22Rv1 (cell line): ENCODE measurements around the gene BTN2A1.

Experiments
- H3K27ac ChIP-seq: fragments of 450-650 bp; 2 replicates; pipeline ENCODE4 v1.5.1; 2017
- ZFX ChIP-seq: fragments of 450-650 bp; IDR thresholded peaks from 2 replicates; pipeline ENCODE4 v1.6.1; 2017; ENCODE audit warnings: antibody characterized with exemption, borderline replicate concordance
- TF ChIP-seq, protein P1 (sequence below): fragments of 450-650 bp; IDR thresholded peaks from 2 replicates; pipeline ENCODE4 v1.5.1; 2017; ENCODE audit warnings: mild to moderate bottlenecking

BTN2A1 gene

DNA sequence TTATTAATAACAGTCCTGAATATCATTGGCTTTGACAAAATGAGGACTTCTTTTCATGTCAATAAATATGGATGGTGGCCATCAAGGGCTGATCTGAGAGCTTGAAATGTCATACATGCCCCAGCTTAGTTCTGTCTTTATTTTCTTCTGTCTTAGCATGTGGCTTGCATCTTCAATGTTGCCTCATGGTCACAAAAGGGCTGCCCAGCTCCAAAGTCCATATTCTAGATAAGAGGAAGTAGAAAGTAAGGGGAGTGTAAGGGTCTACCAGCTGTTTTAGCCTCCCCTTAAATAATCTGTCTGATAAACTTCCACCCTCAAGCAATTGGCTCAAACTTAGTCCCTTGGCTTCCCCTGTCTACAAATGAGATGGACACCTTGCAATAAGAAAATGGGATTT is 14.2 kb downstream of the BTN2A1 start:
- TF ChIP-seq ZFX = no peak
- TF ChIP-seq, protein P1, sequence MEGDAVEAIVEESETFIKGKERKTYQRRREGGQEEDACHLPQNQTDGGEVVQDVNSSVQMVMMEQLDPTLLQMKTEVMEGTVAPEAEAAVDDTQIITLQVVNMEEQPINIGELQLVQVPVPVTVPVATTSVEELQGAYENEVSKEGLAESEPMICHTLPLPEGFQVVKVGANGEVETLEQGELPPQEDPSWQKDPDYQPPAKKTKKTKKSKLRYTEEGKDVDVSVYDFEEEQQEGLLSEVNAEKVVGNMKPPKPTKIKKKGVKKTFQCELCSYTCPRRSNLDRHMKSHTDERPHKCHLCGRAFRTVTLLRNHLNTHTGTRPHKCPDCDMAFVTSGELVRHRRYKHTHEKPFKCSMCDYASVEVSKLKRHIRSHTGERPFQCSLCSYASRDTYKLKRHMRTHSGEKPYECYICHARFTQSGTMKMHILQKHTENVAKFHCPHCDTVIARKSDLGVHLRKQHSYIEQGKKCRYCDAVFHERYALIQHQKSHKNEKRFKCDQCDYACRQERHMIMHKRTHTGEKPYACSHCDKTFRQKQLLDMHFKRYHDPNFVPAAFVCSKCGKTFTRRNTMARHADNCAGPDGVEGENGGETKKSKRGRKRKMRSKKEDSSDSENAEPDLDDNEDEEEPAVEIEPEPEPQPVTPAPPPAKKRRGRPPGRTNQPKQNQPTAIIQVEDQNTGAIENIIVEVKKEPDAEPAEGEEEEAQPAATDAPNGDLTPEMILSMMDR = no peak
- no peak overlapping the region for H3K27ac ChIP-seq

DNA sequence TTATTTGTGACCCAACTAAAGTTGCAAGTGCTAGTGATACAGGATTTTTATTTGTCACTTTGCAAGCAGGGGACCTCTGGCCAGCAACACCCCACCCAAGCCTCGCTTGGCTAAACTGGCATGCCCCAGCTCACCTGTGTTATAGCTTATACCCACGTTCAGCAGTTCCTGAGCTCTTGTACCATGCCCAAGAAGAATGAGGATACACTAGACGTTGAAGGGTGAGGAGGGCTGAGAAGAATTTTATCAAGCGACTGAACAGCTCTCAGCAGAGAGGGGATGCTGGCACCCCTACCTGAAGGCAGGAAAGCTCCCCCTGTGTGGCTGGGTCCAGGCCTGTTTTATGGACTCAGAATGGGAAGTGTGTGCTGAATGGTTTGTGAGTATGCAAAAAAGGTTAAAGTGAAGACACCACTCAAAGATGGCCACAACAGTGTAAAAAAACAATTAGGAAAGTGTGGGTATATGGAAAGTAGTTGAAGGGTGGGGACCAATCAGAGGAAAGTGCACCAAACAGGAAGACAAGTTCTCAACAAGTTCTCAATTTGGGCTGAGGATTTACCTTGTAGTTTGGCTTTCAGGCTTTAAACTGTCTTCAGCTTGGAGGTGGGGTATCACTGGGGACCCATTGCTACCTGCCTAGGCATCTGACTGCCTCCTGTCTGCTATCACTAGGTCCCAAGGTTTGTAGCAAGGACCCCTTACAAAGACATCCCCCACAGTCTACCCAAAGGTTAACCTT is 15.0 kb downstream of the BTN2A1 start:
- H3K27ac ChIP-seq = peak overlapping the region; percentile 77
- TF ChIP-seq, protein P1 = no peak
- no peak for TF ChIP-seq ZFX

DNA sequence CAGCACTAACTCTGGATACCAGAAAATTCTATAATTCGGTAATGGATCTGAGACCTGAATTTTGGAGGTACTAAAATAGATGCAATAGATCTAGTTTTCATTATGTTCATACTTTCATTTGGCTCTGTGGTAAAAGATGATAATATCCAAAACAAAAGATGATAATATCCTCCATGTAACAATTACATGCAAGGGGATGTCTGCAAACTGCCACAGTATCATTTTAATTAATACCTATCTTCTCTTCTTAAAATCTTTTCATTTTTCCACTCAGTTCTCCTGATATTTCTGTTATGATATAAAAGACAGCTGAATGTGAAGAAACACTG is 15.6 kb downstream of the BTN2A1 start:
- TF ChIP-seq, protein P1 = no peak
- no peak for TF ChIP-seq ZFX
- peak overlapping the region; percentile 77 for H3K27ac ChIP-seq

DNA sequence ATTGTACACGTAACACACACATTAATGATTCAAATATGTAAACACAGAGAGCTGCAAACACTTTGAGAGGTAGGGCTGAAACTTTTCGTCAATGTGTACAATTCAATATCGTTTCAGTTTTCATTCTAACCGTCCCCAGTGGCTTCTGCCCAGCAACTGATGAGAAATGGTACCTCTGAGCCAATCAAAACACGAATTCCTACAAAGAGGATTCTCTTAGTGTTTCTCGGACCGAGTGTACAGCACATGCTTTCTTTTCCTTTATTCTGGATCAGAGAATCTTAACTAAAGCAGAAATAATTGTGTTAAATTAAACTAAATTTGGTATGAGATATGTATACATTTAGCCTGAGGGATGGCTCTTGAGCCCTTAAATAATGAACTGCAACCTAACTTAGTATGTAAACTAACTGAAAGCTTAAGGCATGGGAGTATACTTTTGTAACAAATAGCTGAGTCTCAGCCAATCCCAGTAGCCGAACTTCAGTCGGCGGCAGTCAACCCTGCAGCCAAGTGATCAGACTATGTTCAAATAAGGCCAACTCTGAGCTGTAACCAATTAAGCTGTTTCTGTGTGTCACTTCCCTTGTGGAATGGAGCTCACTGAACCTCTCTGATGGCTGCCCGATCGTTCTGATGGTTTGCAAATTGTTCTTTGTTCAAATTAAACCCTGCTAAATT is 16.1 kb downstream of the BTN2A1 start:
- H3K27ac ChIP-seq = peak overlapping the region; percentile 77
- TF ChIP-seq ZFX = no peak
- TF ChIP-seq, protein P1 = no peak

DNA sequence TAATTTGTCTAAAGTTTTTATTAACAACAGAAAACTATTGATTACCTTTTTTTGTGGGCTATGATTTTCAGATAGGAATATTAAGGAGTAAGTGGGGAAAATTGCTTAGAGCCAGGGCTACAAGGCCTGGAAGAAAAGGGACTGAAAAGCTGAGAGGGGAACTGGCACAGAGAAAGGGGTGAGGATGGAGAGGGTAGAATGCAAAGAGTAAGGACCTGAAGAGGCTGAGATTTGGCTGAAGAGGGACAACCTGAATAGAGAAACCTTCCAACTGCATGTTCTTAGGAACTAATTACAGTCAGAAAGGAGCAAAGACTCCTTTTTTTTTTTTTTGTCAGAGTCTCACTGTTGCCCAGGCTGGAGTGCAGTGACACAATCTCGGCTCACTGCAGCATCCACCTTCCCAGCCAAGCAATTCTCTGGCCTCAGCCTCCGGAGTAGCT is 16.7 kb downstream of the BTN2A1 start:
- H3K27ac ChIP-seq = peak overlapping the region; percentile 77
- TF ChIP-seq ZFX = no peak
- TF ChIP-seq, protein P1 = no peak

DNA sequence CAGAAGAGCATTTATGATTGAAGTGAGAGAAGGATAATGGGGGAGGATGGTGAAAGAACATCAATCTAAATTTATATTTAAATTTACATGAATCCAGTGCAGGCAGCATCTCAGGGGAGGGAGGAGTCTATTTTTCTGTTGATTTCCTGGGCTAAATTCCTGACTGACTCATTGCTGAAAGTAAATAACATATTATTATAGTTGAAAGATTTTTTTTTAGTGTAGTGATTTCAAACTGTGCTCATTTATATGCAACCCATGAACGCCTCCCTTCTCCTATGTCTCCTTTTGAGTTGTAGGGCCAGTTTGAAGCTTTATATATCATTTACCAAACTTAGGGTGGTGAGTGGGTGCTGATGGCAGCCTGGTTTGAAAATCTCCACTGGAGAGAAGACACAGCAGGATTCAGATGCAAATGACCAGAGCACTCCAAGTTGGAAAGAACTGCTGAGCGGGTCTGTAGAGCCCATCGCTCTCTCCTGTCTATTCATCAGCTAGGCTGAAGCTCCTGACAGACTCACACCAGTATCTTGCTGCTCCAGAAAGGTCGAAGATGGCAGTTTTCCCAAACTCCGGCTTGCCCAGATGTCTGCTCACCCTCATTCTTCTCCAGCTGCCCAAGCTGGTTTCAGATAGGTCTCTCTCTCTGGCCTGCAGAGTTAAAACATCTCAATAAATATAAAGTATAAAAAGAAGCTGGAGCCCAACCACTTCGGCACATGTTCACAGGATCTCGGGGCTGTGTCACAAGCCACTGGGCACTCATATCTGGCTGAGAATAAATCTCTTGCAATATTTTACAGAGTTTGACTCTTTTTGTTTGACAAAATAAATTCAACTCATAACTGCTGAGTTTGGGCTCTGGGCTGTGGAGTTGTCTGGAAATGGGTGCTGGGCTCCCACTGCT is 18.3 kb downstream of the BTN2A1 start:
- no peak overlapping the region for H3K27ac ChIP-seq
- TF ChIP-seq ZFX = no peak
- TF ChIP-seq, protein P1 = no peak
